Stimulated activated CD4-positive, alpha-beta T cell treated with anti-CD3 and anti-CD28 coated beads, Interleukin-4, amount 100 ng/mL, for 24 hours (primary cell): Measurements from ENCODE around the gene KAZN.

ENCODE experiments used
- DNase-seq: peaks from one replicate; pipeline ENCODE4 v3.0.0-alpha.2; 2020

Gene KAZN

DNA sequence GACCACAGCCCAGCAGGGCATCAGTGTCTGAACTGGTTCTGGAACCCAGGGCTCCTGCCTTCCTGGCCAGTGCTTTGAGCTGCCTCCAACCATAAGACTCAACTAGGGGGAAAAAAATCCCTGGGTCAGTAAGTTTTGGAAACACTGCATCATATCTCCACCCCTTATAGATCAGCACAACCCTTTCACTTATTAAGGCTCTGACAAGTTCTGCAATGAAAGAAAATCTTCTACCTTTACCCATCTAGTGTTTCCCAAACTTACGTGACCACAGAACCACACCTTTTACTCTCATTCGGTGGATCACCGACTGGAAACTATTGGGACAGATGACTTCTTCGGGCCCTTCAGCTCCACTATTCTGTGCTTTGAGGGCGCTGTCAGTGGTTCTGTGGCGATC is 476.7 kb downstream of the KAZN start:
- no peak for DNase-seq

DNA sequence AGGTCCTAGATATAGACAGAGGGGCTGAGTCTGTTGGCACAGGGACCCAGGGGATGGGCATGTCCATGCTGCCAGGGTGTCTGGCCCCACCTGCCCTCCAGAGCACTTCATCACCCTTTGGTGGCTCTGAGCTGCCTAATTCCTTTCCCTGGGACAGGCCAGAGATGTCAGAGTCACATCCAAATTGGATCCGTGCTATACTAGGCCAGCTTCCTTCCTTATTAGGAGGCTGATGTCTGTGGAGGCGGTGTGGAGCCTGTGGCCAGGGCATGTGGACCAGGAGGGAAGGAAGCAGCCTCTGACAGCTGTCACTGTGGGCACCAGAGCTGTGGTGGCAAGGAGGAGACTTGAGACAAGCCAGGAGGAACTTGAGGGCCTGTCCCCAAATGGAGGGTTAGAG is 477.3 kb downstream of the KAZN start:
- no peak for DNase-seq

DNA sequence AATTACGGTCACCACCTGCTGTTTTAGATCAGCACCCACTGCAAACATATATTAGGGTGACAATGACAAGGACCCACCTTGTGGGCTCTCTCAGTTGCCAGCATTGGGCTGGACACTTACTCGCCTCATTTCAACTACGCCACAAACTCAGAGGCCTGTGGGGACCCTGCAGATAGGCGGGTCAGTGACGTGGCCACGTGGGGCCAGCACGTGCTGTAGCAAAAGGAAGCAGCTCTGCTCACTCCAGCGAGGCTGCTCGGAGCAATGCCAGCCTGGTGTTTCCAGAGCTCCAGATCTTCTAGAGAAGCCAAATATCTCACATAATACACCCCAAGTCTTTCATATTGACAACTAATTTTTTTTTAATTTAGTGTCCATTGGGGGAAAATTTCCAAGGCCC is 478.3 kb downstream of the KAZN start:
- no peak for DNase-seq

DNA sequence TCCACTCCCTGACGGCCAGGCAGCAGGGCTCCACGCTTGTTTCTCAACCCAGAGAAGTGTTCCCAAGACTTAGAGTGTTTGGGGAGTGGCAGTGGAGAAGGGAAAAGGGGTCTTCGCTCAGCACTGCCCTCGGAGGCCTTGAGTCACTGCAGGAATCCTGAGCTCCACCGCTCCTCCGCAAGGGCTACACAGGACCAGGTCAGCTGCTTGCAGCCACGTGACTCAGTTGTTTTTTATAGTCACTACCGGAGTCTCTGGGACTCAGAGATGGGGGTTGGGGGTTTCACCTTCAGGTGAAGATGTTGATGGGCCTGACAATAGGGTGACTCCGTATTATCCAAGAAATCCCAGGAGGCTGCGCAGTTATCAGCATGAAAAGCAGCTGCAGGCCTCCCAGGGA is 478.9 kb downstream of the KAZN start:
- no peak for DNase-seq

DNA sequence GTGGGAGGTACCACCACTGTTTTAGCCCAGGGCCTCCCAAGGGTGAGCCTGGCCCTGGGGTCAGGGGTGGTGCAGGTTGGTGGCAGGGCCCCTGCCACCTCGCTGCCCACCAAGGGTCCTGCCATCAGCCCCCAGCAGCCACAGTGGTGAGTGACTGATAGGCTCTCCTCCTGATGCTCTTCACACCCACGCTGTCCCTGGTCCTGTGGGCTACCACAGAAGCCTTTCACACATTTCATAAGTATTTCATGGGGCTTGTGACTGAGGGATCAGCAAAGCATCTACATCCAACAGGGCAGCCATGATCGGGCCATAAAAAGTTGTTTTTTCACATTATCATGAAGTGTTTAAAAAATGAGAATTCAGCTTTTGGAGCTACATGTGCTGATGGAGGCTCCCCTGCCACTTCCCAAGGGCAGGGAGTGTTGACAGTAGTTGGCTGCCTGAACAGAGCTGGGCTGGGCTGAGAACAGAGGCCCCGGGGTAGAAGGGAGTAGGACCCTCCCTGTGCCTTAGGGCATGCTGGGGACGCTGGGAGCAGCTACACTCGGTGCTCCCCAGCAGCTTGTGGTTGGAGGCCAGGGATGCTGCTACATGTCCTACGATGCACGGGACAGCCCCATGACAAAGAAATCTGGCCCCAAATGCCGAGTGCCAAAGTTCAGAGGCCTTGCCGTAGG is 482.0 kb downstream of the KAZN start:
- no peak for DNase-seq

GRCh38 chr1:15081102-15081501 is 482.6 kb downstream of the KAZN start:
- no peak for DNase-seq

DNA sequence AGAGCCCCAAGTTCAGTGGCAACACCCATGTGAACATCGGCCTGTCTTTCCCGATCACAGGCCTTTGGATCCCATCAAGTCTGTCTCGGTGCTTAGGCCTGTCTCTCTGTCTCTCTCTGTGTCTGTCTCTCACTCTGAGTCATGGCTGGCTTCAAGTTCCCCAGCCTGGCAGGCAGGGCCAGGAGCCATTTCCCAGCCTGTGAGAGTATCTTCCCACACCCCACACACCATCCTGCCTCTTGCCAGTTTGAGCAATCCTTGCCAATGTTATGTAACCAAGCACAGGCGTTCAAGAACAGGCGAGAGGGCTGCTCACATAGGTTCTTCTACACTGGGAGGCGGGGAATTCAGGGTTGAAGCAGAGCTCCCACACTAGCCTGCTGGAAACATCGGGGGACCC is 485.1 kb downstream of the KAZN start:
- DNase-seq, result no peak

DNA sequence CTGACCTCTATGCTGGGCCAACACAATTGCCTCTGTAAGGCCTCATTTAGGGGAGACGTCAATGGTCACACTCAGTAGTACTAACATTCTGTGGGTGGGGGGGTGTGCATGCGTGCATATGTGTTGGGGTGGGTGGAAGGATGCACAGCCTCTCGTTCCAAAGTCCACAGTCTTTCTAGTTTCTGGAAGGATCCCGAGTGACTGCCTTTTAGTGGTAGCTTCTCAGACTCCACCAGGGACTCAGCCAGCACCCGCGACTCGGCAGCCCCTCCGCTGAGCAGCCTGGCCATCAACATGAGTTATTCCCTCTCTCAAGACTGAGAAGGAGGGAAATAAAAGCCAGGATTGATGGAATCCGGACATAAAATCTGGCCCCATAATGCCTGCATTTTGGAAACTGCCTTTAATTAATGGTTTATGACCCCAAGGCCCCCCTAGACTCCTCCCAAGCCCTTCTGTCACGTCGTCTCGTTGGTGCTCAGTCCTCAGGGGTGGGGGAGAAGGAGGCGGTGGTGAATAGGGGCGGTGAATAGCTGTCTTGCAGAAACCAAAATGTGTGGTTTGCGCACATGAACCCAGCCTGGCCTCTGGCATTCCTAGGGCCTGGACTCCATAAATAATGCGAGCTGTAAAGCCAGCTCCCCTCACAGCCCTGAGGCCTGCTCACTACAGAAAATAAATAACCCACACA is 489.9 kb downstream of the KAZN start:
- no peak for DNase-seq

DNA sequence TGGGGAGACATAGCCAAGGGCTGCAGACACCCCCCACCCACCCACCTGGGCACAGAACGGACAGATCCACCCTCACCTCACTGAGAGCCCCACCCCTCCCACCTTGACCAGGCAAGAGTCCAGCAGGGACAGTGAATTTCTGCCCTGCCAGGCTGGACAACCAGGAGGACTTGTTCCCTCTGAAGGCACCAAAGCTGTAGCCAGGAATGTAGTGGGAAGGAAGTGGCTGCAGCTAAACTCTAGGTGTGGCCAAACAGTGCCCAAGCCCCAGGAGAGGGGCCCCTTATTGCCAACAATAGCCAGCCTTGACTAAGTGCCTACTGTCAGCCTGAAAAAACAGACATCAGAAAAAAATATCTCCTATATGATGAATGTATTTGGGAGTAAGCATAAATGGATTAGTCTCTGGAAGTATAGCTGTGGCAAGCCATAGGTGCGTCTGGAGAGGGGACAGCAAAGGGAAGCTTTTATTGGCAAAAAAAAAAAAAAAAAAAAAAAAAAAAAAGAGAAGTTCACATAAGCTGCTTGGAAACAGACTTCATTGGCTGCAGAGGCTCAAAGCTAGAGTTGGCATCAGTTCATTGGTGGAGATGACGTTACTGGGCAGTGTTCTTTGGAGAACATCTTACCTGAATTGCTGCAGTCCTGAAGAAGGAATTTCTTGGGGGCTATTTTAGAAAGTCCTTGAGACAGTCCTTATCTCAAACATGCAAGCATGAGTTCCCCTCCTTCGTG is 490.9 kb downstream of the KAZN start:
- no peak for DNase-seq

DNA sequence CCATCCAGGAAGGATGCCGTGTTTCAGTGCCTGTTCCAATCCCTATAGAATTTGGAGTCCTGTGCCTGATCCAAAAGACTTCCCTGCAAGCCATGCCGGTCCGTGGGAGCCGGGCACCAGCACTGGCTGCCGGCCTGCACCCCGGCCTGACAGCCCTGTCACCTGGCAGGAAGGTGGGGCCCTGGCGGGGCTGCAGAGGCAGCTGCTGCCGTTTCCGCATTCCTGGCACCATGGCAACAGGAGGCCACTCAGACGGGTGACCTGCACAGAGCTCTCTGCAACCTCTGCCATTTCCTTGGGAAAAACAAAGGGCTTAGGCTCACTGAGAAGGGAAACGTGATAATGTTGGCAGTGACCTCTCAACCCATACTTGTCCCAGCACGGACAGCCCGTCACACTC is 491.9 kb downstream of the KAZN start:
- DNase-seq, result no peak

DNA sequence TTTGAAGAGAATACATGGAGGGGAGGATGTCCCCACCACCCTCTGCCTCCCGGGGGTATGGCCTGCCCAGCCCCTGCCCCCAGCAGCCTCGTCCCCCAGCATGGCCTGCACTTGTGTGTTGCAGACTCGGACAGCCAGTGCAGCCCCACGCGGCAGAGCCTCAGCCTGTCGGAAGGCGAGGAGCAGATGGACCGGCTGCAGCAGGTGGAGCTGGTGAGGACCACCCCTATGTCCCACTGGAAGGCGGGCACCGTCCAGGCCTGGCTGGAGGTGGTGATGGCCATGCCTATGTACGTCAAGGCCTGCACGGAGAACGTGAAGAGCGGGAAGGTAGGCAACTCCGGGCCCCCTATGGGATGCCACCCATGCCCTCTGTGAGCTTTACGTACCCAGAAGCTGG is 495.6 kb downstream of the KAZN start:
- no peak for DNase-seq

DNA sequence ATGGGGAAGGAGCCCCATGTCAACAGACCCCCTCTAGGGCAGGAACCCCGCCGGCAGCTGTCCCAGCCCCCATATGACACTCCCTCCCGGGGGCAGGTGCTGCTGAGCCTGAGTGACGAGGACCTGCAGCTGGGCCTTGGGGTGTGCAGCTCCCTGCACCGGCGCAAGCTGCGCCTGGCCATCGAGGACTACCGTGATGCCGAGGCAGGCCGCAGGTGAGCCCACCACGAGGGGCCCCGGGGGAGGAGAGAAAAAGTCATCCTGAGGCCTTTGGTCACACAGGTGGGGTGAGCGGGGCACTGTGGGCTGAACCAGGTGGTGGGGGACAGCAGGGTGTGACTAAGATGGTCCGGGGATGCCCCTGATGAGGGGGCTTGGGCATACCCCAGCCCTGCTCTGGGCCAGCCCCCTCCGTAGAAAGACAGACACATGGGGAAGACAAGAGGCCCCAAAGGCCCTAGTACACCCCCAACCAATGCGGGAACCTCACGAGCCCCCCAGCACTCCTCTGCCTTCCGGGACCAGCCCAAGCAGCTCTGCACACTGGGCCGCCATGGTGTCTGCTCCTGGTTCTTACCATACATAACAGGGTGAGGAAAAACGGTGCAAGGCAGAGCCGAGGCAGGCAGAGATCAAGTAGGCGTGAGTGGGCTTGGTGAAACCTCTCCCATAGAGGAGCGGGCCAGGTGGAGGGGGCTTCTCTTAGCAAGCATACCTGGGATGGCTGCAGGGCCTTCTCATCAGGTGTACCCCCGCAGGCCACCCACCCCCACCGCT is 496.4 kb downstream of the KAZN start:
- DNase-seq, result no peak

DNA sequence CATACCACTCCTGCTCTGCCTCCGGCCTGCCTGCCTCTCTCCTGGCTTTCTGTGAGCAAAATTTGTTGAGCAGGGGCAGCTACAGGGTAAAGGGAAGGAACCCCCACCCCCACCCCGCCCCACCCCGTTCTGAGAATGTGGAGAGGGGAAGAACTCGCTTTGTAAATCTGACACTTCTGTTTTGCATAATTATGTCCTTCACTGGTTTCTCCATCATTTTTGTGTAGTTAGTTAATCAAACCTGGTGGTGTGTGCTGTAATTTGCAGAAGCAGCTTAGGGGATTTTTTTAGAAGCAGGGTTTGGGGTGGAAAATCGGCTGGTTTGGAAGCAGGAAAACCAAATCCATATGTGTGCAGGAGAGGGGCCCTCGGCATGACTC is 497.0 kb downstream of the KAZN start:
- no peak for DNase-seq

GRCh38 chr1:15096293-15096692 is 497.8 kb downstream of the KAZN start:
- DNase-seq, result no peak

- DNase-seq, result no peak
Observed at GRCh38 chr1:15098176-15099125, 500.0 kb downstream of the KAZN start.

- no peak for DNase-seq
Observed at GRCh38 chr1:15099441-15100120, 501.1 kb downstream of the KAZN start.

GRCh38 chr1:15100121-15100879 is 501.8 kb downstream of the KAZN start:
- peak; percentile 39 for DNase-seq

- no peak for DNase-seq
Observed at GRCh38 chr1:15100880-15101760, 502.6 kb downstream of the KAZN start.

GRCh38 chr1:15101801-15102200 is 503.3 kb downstream of the KAZN start:
- no peak for DNase-seq

GRCh38 chr1:15102646-15103045 is 504.2 kb downstream of the KAZN start:
- DNase-seq, result no peak
